GM19463 (cell line): ENCODE results near the gene BAZ2B.
"Not testable (repeated sequence)": the region's sequence is repeated elsewhere in the genome, so short reads cannot be mapped to it uniquely, and the experiment has no call there.

Source experiments
- ATAC-seq: cut with Tn5 transposase; IDR thresholded peaks from one replicate; pipeline ENCODE4 v1.9.1; 2021; ENCODE audit warnings: mild to moderate bottlenecking, moderate library complexity; ENCODE audit not compliant: unreplicated experiment

Gene BAZ2B

GRCh38 chr2:159538801-159539200 is 77.5 kb downstream of the BAZ2B start:
- ATAC-seq = no peak

- ATAC-seq = not testable (repeated sequence)
Observed at GRCh38 chr2:159535261-159535660, 81.1 kb downstream of the BAZ2B start.

DNA sequence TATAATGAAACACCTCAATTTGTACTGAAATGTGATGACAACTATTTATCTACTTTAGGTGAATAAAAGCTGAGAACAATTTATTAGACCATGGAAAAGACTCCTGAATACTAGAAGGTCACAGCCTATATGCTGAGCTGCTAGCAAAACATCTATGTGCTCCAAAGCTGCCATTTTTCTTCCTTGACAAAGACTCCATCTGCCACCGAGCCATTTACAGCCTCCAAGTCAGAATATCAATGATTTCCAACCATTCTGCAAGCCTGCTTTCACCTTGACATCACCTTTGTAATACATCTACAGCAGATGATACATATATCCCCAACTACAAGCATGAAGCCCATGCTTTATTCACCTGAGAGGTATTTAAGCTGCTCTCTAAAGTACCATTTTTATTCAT is 84.9 kb downstream of the BAZ2B start:
- no peak for ATAC-seq

DNA sequence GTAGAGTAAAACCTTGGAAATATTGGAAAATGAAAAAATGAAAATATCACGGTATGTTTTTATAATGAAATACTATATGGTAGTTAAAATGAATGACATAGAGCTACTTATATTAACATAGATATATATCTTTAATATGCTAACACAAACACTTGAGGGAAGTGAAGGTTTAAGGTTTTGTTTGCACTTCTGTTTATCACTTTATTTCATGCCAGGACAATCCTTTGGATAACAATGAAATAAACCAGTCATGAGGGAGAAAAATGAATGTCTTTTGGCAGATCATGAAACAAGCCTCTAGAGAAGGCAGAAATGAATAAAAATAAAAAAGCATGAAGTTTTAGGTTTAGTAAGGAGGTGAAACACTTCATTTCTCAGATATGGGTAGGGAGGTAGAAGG is 89.9 kb downstream of the BAZ2B start:
- no peak for ATAC-seq

DNA sequence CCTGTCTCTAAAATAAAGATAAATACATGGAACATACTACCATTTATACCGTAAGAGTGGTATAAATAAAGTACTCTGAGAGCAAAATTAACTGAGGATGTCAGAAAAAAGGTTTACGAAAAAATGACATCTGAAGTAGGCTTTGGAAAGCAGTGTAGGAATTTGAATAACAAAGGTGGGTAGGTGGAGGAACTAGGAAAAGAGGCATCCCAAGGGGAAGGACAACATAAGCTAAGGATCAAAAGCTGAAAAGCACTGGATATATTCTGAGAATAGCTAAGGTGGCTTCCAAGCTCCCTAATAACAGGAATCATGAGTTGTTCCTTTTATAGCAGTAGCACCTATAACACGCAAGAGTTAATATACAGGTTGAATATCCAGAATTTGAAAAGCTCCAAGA is 91.3 kb downstream of the BAZ2B start:
- ATAC-seq = no peak

GRCh38 chr2:159521272-159521671 is 95.1 kb downstream of the BAZ2B start:
- ATAC-seq = no peak

DNA sequence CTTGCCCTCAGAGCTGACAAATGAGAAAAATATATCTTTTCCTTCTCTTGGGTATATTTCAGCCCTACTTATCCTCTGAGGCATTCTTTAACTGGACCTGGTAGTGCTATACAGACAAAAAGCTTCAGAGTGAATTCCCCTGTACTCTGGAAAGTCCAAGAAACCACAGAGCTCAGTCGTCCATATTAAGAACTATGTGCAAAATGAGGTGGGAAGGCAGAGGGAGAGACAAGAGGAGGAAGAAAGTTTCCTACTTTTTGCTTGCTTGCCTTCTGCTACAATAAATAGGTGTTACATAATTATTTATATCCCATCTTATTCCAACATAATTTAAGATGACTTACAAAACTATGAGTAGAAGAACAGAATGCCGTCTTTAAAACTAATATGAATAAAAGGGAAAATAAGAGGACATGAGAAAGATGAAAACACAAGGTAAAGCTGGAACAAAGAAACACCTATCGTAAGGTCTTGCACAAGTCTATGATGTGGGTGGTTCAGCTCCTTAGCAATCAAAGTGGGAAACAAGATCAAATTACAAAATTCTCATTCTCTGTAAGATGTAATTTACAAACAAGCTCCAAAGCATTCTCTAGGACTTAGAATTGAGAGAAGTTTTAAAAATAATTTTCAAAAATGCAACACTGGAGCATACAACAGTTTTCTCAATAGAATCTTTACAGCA is 97.9 kb downstream of the BAZ2B start:
- no peak for ATAC-seq

- ATAC-seq = peak; percentile 89
Observed at GRCh38 chr2:159516241-159516758, 100.0 kb downstream of the BAZ2B start.

GRCh38 chr2:159515441-159515840 is 100.9 kb downstream of the BAZ2B start:
- no peak for ATAC-seq

GRCh38 chr2:159513745-159514144 is 102.6 kb downstream of the BAZ2B start:
- no peak for ATAC-seq

DNA sequence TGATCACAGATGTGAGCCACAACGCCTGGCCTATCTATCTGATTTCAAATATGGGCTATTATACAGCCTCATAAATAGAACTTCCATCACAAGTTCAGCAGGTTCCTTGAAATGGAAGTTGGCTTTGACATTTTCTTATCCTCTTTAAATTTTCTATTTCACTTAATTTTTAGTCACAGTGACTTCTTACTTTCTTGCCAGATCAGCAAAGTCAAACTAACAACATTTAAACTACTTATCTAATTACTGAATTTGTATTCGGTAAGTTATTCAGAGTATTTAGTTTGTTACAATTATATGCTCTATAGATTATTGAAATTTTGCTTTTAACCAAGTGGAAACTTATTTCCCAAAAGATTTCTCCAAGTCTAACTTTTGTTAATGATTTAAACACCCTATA is 108.2 kb downstream of the BAZ2B start:
- no peak for ATAC-seq

- no peak for ATAC-seq
Observed at GRCh38 chr2:159506764-159507440, 109.4 kb downstream of the BAZ2B start.

DNA sequence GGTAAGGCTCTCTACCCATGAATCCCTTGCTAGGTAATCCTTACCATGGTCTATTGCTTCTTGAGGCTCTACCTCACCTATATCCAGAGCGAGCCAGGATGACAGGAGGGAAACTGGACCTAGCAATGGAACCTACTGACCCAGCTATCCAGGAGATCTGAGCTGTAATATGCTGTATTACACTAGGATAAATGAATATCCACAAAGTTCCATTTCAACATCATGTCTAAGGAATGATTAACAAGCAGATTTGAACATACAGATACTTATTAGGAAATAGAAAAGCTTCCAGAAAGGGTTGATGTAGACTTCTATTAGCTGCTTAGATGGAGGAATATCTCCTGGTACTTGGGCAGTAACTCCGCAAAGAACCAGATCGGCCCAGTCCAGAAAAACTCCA is 110.1 kb downstream of the BAZ2B start:
- no peak for ATAC-seq

DNA sequence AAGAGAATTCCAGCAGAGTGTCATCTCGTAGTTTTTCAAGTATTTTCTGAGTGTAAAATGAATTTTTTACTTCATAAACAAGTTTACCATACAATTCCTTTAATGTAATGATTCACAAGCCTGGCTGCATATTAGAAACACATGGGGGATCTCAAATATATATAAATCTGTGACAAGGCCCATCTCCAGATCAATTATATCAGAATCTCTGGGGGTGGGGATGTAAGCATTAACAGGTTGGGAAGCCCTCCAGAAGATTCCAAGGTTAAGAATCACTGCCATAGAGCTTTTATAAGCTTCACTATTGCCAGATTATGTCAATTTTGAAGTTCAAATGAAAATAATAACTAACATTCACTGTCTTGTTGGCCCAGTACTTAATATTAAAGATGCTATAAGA is 111.2 kb downstream of the BAZ2B start:
- no peak for ATAC-seq

DNA sequence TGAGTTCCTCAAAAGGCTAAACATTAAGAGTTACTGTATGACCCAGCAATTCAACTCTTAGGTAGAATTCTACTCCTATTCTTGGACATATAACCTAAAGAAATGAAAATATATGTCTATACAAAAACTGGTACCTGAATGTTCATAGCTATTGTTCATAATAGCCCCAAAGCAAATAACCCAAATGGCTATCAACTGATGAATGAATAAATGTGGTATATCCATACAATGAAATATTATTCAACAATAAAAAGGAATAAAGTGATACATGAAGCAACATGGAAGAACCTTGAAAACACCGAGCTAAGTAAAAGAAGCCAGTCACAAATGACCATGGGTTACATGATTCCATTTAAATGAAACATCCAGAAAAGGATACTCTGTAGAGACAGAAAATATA is 114.6 kb downstream of the BAZ2B start:
- no peak for ATAC-seq

DNA sequence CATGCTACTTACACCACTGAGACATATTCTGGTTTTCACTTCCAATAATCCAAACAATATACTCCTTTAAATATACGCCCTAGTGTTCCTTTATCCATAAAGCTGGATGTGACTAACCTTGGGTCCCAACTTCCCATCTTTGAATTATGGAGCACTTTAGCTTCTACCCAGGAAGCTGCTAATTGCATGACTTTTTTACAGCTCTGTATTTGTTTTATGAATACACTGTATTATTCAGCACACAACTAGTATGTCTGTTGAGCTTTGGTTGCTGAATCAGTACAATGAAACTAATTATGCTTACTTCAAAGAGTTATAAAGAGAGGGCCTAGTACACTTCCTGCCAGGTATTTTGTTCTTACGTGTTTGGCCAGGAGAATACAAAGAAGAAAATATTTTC is 118.5 kb downstream of the BAZ2B start:
- ATAC-seq = no peak

GRCh38 chr2:159497256-159497655 is 119.1 kb downstream of the BAZ2B start:
- no peak for ATAC-seq

GRCh38 chr2:159489476-159489875 is 126.9 kb downstream of the BAZ2B start:
- ATAC-seq = no peak

GRCh38 chr2:159484532-159484931 is 131.8 kb downstream of the BAZ2B start:
- no peak for ATAC-seq

GRCh38 chr2:159476329-159476728 is 140.0 kb downstream of the BAZ2B start:
- no peak for ATAC-seq

DNA sequence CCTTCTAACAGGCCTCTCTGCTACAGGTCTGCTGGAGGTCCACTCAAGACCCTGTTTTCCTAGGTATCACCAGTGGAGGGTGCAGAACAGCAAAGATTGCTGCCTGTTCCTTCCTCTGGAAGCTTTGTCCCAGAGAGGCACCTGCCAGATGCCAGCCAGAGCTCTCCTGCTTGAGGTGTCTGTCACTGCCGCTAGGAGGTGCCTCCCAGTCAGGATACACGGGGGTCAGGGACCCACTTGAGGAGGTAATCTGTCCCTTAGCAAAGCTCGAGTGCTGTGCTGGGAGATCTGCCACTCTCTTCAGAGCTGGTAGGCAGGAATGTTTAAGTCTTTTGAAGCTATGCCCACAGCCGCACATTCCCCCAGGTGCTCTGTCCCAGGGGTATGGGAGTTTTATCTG is 140.6 kb downstream of the BAZ2B start:
- no peak for ATAC-seq

- no peak for ATAC-seq
Observed at GRCh38 chr2:159471340-159471739, 145.0 kb downstream of the BAZ2B start.

DNA sequence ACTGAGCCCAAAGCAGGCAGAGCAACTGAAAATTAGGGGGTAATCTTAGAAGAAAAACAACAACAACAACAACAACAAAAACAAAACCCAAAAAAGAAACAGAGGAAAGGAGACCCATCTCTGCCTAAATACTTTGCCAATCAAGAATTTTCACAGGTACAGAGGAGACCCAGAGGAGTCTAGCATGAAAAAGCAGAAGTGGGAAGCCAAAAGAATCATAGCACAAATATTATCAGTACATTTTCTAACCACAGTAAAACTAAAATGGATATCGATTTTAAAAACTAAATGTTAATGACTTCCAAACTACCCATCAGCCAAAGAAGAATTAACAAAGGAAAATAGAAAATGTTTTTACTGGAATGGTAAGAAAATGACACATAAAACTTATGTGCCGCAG is 148.1 kb downstream of the BAZ2B start:
- no peak for ATAC-seq
